Neuronal stem cell (in vitro differentiated cells): ENCODE results near the gene EFCAB3.
"Not testable (repeated sequence)": the region's sequence is repeated elsewhere in the genome, so short reads cannot be mapped to it uniquely, and the experiment has no call there.

Experiments
- DNase-seq: peaks from one replicate; pipeline ENCODE4 v3.0.0-alpha.2; 2013; ENCODE audit warnings: low spot score
- H2AFZ ChIP-seq: one replicate; pipeline ENCODE4 v1.6.1; 2013; ENCODE audit warnings: mild to moderate bottlenecking, low read length, inconsistent platforms
- H2AK5ac ChIP-seq: 2 replicates; pipeline ENCODE4 v1.6.1; 2013; ENCODE audit warnings: low read depth, mild to moderate bottlenecking, inconsistent platforms, low read length, moderate library complexity, mixed read lengths
- H2BK120ac ChIP-seq: 2 replicates; pipeline ENCODE4 v1.6.1; 2013; ENCODE audit warnings: low read depth, mild to moderate bottlenecking, inconsistent platforms, low read length, moderate library complexity, mixed read lengths
- H2BK12ac ChIP-seq: one replicate; pipeline ENCODE4 v1.6.1; 2013; ENCODE audit warnings: low read length, inconsistent platforms
- H2BK15ac ChIP-seq: 2 replicates; pipeline ENCODE4 v1.6.1; 2013; ENCODE audit warnings: mild to moderate bottlenecking, low read length, inconsistent platforms, mixed read lengths
- H2BK5ac ChIP-seq: one replicate; pipeline ENCODE4 v1.6.1; 2013; ENCODE audit warnings: inconsistent platforms, mild to moderate bottlenecking, low read length, moderate library complexity
- H3K14ac ChIP-seq: one replicate; pipeline ENCODE4 v1.6.1; 2013; ENCODE audit warnings: low read length, inconsistent platforms
- H3K18ac ChIP-seq: 2 replicates; pipeline ENCODE4 v1.6.1; 2013; ENCODE audit warnings: low read length, inconsistent platforms
- H3K23ac ChIP-seq: 2 replicates; pipeline ENCODE4 v1.6.1; 2013; ENCODE audit warnings: low read depth, mild to moderate bottlenecking, mixed read lengths, low read length, inconsistent platforms; ENCODE audit not compliant: poor library complexity
- H3K27ac ChIP-seq: replicated peaks from 3 replicates; pipeline ENCODE4 v1.5.1; 2013; ENCODE audit warnings: low read length, inconsistent platforms
- H3K27me3 ChIP-seq, 3 experiments: 2 replicates each; pipeline ENCODE4 v1.6.1; 2013; ENCODE audit warnings: low read length in 3 of 3, mild to moderate bottlenecking in 2 of 3, inconsistent platforms in 1 of 3, low read depth in 1 of 3, mixed read lengths in 1 of 3, moderate library complexity in 1 of 3; ENCODE audit not compliant: control insufficient read depth in 3 of 3, insufficient read depth in 3 of 3
- H3K36me3 ChIP-seq, 2 donors: replicated peaks in 1 of 2; 2 replicates each; pipeline ENCODE4 v1.6.1; 2013; ENCODE audit warnings: low read length in 2 of 2; ENCODE audit not compliant: control insufficient read depth in 2 of 2, insufficient read depth in 2 of 2
- H3K4ac ChIP-seq: 2 replicates; pipeline ENCODE4 v1.6.1; 2013; ENCODE audit warnings: inconsistent platforms, mild to moderate bottlenecking, low read length, moderate library complexity
- H3K4me1 ChIP-seq, 2 donors: 1 replicate in 1 of 2; 2 replicates in 1 of 2; pipeline ENCODE4 v1.6.1; 2013; ENCODE audit warnings: low read length in 2 of 2, low read depth in 1 of 2; ENCODE audit not compliant: control insufficient read depth in 2 of 2, insufficient read depth in 1 of 2
- H3K4me2 ChIP-seq: one replicate; pipeline ENCODE4 v1.6.1; 2013; ENCODE audit warnings: mild to moderate bottlenecking, low read length, inconsistent platforms; ENCODE audit not compliant: insufficient read depth, poor library complexity, severe bottlenecking
- H3K4me3 ChIP-seq, 2 donors: 2 replicates each; pipeline ENCODE4 v1.5.1; 2013; ENCODE audit warnings: low read length in 2 of 2, mild to moderate bottlenecking in 2 of 2, inconsistent platforms in 1 of 2, moderate library complexity in 1 of 2
- H3K79me1 ChIP-seq: one replicate; pipeline ENCODE4 v1.6.1; 2013; ENCODE audit warnings: low read depth, mild to moderate bottlenecking, inconsistent platforms, low read length, moderate library complexity
- H3K9ac ChIP-seq: one replicate; pipeline ENCODE4 v1.6.1; 2013; ENCODE audit warnings: mild to moderate bottlenecking, low read depth, low read length, inconsistent platforms; ENCODE audit not compliant: poor library complexity
- H3K9me3 ChIP-seq, 2 donors: replicated peaks in 1 of 2; 2 replicates each; pipeline versions ENCODE3 to v1.6.1; 2013; ENCODE audit warnings: low read length in 2 of 2, mild to moderate bottlenecking in 2 of 2, inconsistent platforms in 1 of 2, low read depth in 1 of 2, mixed read lengths in 1 of 2, moderate library complexity in 1 of 2; ENCODE audit not compliant: control insufficient read depth in 2 of 2, insufficient read depth in 1 of 2
- H4K8ac ChIP-seq: one replicate; pipeline ENCODE4 v1.6.1; 2013; ENCODE audit warnings: low read depth, mild to moderate bottlenecking, inconsistent platforms, low read length, moderate library complexity
- H4K91ac ChIP-seq: one replicate; pipeline ENCODE4 v1.6.1; 2013; ENCODE audit warnings: low read length, low read depth, mild to moderate bottlenecking, inconsistent platforms; ENCODE audit not compliant: poor library complexity
- WGBS, 2 donors: extraction: QIAGEN DNeasy Blood & Tissue Kit; methylation state at CpG; one replicate each; pipeline ENCODE4 v1.1.7; 2013; ENCODE audit warnings: missing lambda C conversion rate in 2 of 2, mixed read lengths in 1 of 2; ENCODE audit not compliant: insufficient read length in 2 of 2, insufficient replicate concordance in 1 of 2; ENCODE audit errors: extremely low coverage in 2 of 2; 5-methylcytosine and 5-hydroxymethylcytosine counted together

The EFCAB3 gene

DNA sequence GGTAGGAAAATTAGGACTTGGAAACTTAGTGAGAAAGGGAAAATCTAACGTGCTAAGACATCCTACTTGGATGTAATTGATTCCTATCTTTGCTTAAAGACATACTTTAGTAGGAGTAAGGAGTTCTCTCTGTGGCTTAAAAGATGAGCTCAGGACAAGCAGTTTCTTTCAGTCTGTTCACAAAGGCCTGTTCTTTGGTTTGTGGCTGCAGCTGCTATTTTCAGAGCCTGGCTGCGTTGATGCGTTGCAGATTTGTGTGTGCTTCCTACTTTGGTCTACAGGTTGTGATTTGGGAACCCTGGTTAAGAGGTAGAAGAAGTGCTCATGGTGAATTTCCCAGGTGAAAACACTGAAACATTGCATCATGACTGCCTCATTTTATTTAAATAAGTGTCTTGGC lies 73.8 kb downstream of the EFCAB3 start:
- no CpG with 5 or more reads among the region's 3 CpGs for WGBS, 2 donors
- H3K27ac ChIP-seq: not testable (repeated sequence)

DNA sequence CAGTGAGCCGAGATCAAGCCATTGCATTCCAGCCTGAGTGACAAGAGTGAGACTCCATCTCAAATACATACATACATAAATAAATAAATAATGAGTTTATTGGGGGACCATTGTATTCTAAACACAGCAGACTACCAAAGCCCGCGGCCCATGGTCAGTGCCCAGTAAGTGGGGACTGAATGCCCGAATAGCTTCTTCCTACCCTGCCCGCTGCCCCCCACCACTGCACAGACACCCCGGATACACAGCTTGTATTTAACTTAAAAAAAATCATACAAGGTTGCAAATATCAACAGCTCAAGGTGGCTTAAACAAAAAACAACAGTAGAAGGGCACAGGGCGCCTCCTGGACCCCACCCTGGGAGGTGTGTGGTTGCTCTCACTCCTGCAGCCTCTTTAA lies 75.7 kb downstream of the EFCAB3 start:
- Histone ChIP-seq H4K91ac (no peak overlapping the region), H2BK5ac (no peak overlapping the region), H3K14ac (no peak overlapping the region), H3K4ac (no peak overlapping the region), H3K4me1 (no peaks in the 10 kb centered on the region), H3K23ac (no peak overlapping the region), H2AK5ac (no peak overlapping the region), H3K9ac (no peak overlapping the region), H3K4me2 (no peak overlapping the region), H3K79me1 (no peaks in the 10 kb centered on the region), H2AFZ (no peak overlapping the region), H3K27ac (no peak overlapping the region), H3K27me3 (no peaks in the 10 kb centered on the region), H3K36me3 (peaks cover 0 to under 1% of the 10 kb centered on the region in 2 donors), H3K9me3 (no peaks in the 10 kb centered on the region), H3K4me3 (no peak overlapping the region), H2BK15ac (no peak overlapping the region), H3K18ac (no peak overlapping the region), H4K8ac (no peak overlapping the region), H2BK120ac (no peak overlapping the region), H2BK12ac (no peak overlapping the region)
- no CpG with 5 or more reads among the region's 7 CpGs for WGBS, 2 donors
- DNase-seq: no peak

More for the DNA sequence above, 73.8 kb downstream of the EFCAB3 start:
- H3K23ac ChIP-seq, H3K14ac ChIP-seq, H2BK120ac ChIP-seq, H3K4ac ChIP-seq, H2AFZ ChIP-seq, H2AK5ac ChIP-seq, H2BK12ac ChIP-seq, DNase-seq, H2BK15ac ChIP-seq, H4K8ac ChIP-seq, H3K79me1 ChIP-seq, H3K9ac ChIP-seq, H3K36me3 ChIP-seq, H3K9me3 ChIP-seq, H3K4me2 ChIP-seq, H3K4me3 ChIP-seq, H3K4me1 ChIP-seq, H3K27me3 ChIP-seq, H3K18ac ChIP-seq, H4K91ac ChIP-seq, H2BK5ac ChIP-seq: not testable (repeated sequence)

DNA sequence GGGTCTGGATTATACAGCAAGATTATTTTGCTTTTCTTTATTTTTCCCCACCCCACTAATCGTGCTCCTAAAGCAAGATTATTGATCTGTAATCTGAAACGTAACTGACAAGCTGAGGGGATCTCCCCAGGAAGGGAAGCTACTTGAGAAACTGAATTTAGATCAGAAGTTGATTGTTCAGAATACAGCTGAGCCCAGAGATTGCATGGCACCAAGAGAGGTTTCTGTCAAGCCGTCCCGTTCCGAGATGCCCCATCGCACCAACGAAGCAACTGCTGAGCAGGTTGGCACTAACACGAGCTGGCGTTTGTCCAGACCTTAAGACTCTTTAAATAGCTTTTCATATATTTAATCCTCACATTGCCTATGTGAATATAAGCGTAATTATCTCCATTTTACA lies 78.1 kb downstream of the EFCAB3 start:
- not testable (repeated sequence) for H2BK120ac ChIP-seq, H2AFZ ChIP-seq, H3K4me2 ChIP-seq, H3K9me3 ChIP-seq, H3K9ac ChIP-seq, H3K4me1 ChIP-seq, H3K27me3 ChIP-seq, H3K4me3 ChIP-seq, H3K23ac ChIP-seq, H3K18ac ChIP-seq, H4K8ac ChIP-seq, H3K79me1 ChIP-seq, H2AK5ac ChIP-seq, H3K36me3 ChIP-seq, H2BK5ac ChIP-seq, H4K91ac ChIP-seq, H2BK15ac ChIP-seq, H2BK12ac ChIP-seq, H3K4ac ChIP-seq, H3K14ac ChIP-seq, H3K27ac ChIP-seq, DNase-seq
- WGBS, 2 donors: no CpG with 5 or more reads among the region's 10 CpGs

DNA sequence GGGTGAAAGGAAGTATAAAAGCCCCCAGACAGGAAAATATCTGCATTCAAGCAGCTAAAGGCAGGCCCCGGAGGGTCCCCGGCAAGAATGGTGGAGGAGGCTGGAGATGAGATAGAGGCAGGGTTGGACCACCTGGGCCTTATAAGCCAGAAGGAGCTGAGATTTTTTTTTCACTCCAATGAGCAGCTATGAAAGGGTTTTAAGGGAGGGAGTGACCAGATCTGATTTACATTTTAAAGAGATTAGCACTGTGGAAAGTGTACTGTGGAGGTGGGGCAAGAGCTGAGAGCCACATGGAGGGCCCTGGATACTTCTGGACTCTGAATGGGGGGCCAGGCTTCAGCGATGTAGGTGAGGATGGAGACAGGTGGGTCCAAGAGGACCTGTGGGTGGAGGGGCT lies 84.1 kb downstream of the EFCAB3 start:
- not testable (repeated sequence) for DNase-seq, H2AK5ac ChIP-seq, H3K4me3 ChIP-seq, H3K18ac ChIP-seq, H3K79me1 ChIP-seq, H2AFZ ChIP-seq, H3K4ac ChIP-seq, H3K9me3 ChIP-seq, H2BK15ac ChIP-seq, H3K4me2 ChIP-seq, H3K4me1 ChIP-seq, H2BK12ac ChIP-seq, H2BK5ac ChIP-seq, H3K36me3 ChIP-seq, H3K27me3 ChIP-seq, H2BK120ac ChIP-seq, H3K9ac ChIP-seq, H3K23ac ChIP-seq, H3K27ac ChIP-seq, H4K8ac ChIP-seq, H4K91ac ChIP-seq
- H3K14ac ChIP-seq: peak overlapping the region; percentile 38
- no CpG with 5 or more reads among the region's 3 CpGs for WGBS, 2 donors
